PC-3 (cell line): Measurements from ENCODE around the gene KMT2C. TPM values are rescaled to one million over a fixed set of nuclear protein-coding genes. Genes with fewer than 3 reads are reported as not detected.
"Not testable (repeated sequence)": the region's sequence is repeated elsewhere in the genome, so short reads cannot be mapped to it uniquely, and the experiment has no call there.

Experiments
- ATAC-seq: fragments of 200-7000 bp; cut with Tn5 transposase; 2 replicates; pipeline ENCODE4 v1.9.1; 2020; ENCODE audit warnings: mild to moderate bottlenecking, moderate library complexity
- BruUV-seq: library from RNA; stranded (reverse); fragments of 400-500 nt; replicated peaks from 2 replicates; lab custom pipeline; 2021; lab: Mats Ljungman, UMichigan
- CTCF ChIA-PET: fragments of 300-600 bp; sonication (Branson Sonifier 250); formaldehyde crosslinking; loops from one replicate; lab custom pipeline; 2022; ENCODE audit warnings: antibody characterized with exemption; lab: Charles Lee
- POLR2A ChIA-PET: fragments of 300-600 bp; sonication (Branson Sonifier 250); formaldehyde crosslinking; loops from one replicate; lab custom pipeline; 2022; ENCODE audit warnings: antibody characterized with exemption; ENCODE audit not compliant: unreplicated experiment; lab: Charles Lee
- DNase-seq: peaks from one replicate; pipeline ENCODE4 v3.0.0-alpha.2; 2015
- H2AFZ ChIP-seq: fragments of 300-600 bp; sonication (generic); 2 replicates; pipeline ENCODE4 v1.6.0; 2016; ENCODE audit warnings: antibody characterized with exemption, low read length
- H3F3A ChIP-seq: fragments of 300-600 bp; sonication (generic); one replicate; pipeline ENCODE4 v1.6.0; 2017; ENCODE audit warnings: antibody characterized with exemption, low read length, control low read depth, mild to moderate bottlenecking; ENCODE audit not compliant: unreplicated experiment
- H3K27ac ChIP-seq: fragments of 300-600 bp; sonication (generic); 2 replicates; pipeline ENCODE4 v1.5.1; 2016; ENCODE audit warnings: mild to moderate bottlenecking, low read length
- H3K27me3 ChIP-seq: fragments of 300-600 bp; sonication (generic); 2 replicates; pipeline ENCODE4 v1.6.1; 2016; ENCODE audit warnings: low read length, mixed read lengths
- H3K36me3 ChIP-seq: fragments of 300-600 bp; sonication (generic); 2 replicates; pipeline ENCODE4 v1.6.1; 2016; ENCODE audit warnings: low read depth, mixed run types, low read length, mixed read lengths
- H3K4me1 ChIP-seq: fragments of 300-600 bp; sonication (generic); 2 replicates; pipeline ENCODE4 v1.5.1; 2016; ENCODE audit warnings: low read length; ENCODE audit not compliant: insufficient read depth
- H3K4me2 ChIP-seq: fragments of 300-600 bp; sonication (generic); 2 replicates; pipeline ENCODE4 v1.6.0; 2016; ENCODE audit warnings: low read length
- H3K4me3 ChIP-seq: fragments of 300-600 bp; sonication (generic); 2 replicates; pipeline ENCODE4 v1.5.1; 2016; ENCODE audit warnings: mild to moderate bottlenecking, low read length, mixed read lengths
- H3K79me2 ChIP-seq: fragments of 300-600 bp; sonication (generic); 2 replicates; pipeline ENCODE4 v1.6.1; 2017; ENCODE audit warnings: low read length, mixed read lengths
- H3K9ac ChIP-seq: fragments of 300-600 bp; sonication (generic); 2 replicates; pipeline ENCODE4 v1.6.0; 2016; ENCODE audit warnings: mild to moderate bottlenecking, low read length
- H3K9me2 ChIP-seq: fragments of 300-600 bp; sonication (generic); replicated peaks from 2 replicates; pipeline ENCODE4 v1.6.1; 2016; ENCODE audit warnings: mixed run types, low read length, mixed read lengths
- H3K9me3 ChIP-seq: fragments of 300-600 bp; sonication (generic); 2 replicates; pipeline ENCODE4 v1.6.1; 2016; ENCODE audit warnings: low read length, mixed read lengths
- H4K20me1 ChIP-seq: fragments of 300-600 bp; sonication (generic); 2 replicates; pipeline ENCODE4 v1.6.1; 2016; ENCODE audit warnings: low read length, mixed read lengths
- intact Hi-C: fragments of 100-400 bp; cut with micrococcal nuclease; formaldehyde crosslinking; loops from 2 replicates; pipeline ENCODE4 v1.9.0; 2023
- total RNA-seq: library from RNA; depleted of rRNA; stranded (reverse); fragments of >200 nt; gene quantifications from 2 replicates; pipeline ENCODE4 v1.2.3, GENCODE V29; 2014

The KMT2C gene
- total RNA-seq, 1 experiment from 2014 or later, result 15.3 TPM

- intact Hi-C loops, H3K9me2 ChIP-seq, H3K27ac ChIP-seq, DNase-seq, POLR2A ChIA-PET, H4K20me1 ChIP-seq, H3K79me2 ChIP-seq, H3K9ac ChIP-seq, CTCF ChIA-PET, H3K4me3 ChIP-seq, BruUV-seq, ATAC-seq, H3K9me3 ChIP-seq, H3K36me3 ChIP-seq, H3K4me1 ChIP-seq, H3K4me2 ChIP-seq, H3K27me3 ChIP-seq, H2AFZ ChIP-seq, H3F3A ChIP-seq: not testable (repeated sequence)
Observed at GRCh38 chr7:152266859-152267258, 168.9 kb downstream of the KMT2C start.

GRCh38 chr7:152264915-152265314, 170.9 kb downstream of the KMT2C start:
- H4K20me1 ChIP-seq, H3F3A ChIP-seq, DNase-seq, H3K4me1 ChIP-seq, BruUV-seq, CTCF ChIA-PET, H3K4me2 ChIP-seq, H3K27me3 ChIP-seq, H3K27ac ChIP-seq, intact Hi-C loops, H3K9ac ChIP-seq, ATAC-seq, POLR2A ChIA-PET, H3K36me3 ChIP-seq, H3K9me2 ChIP-seq, H2AFZ ChIP-seq, H3K4me3 ChIP-seq, H3K79me2 ChIP-seq, H3K9me3 ChIP-seq: not testable (repeated sequence)

- H3K4me2 ChIP-seq, H3K79me2 ChIP-seq, H3F3A ChIP-seq, H3K27me3 ChIP-seq, H3K27ac ChIP-seq, H4K20me1 ChIP-seq, intact Hi-C loops, H3K9me2 ChIP-seq, CTCF ChIA-PET, DNase-seq, BruUV-seq, ATAC-seq, H2AFZ ChIP-seq, H3K4me3 ChIP-seq, H3K36me3 ChIP-seq, H3K9me3 ChIP-seq, POLR2A ChIA-PET, H3K9ac ChIP-seq: not testable (repeated sequence)
- H3K4me1 ChIP-seq, result peaks cover 14% of the 10 kb centered on the region
Observed at GRCh38 chr7:152262146-152262545, 173.7 kb downstream of the KMT2C start.

- Histone ChIP-seq H3K27ac (0 out of 2 replicates have a peak overlapping the region, but pooled peaks have one; percentile 11), H3K4me1 (peaks cover 14% of the 10 kb centered on the region), H3K4me2 (0 out of 2 replicates have a peak overlapping the region, but pooled peaks have one; percentile 39)
- H2AFZ ChIP-seq, CTCF ChIA-PET, H3K79me2 ChIP-seq, H3K9ac ChIP-seq, H3K4me3 ChIP-seq, H3K27me3 ChIP-seq, intact Hi-C loops, BruUV-seq, H3F3A ChIP-seq, H3K9me2 ChIP-seq, H3K9me3 ChIP-seq, H4K20me1 ChIP-seq, POLR2A ChIA-PET, H3K36me3 ChIP-seq: not testable (repeated sequence)
- DNase-seq, result peak; percentile 58
- ATAC-seq, result peak; percentile 97
Observed at GRCh38 chr7:152259645-152260044, 176.2 kb downstream of the KMT2C start.

- H3K9me3 ChIP-seq, POLR2A ChIA-PET, H3K9ac ChIP-seq, H3K4me2 ChIP-seq, H3K36me3 ChIP-seq, H3K79me2 ChIP-seq, DNase-seq, H3K4me3 ChIP-seq, H3K27me3 ChIP-seq, H3K4me1 ChIP-seq, ATAC-seq, H2AFZ ChIP-seq, H3K27ac ChIP-seq, H4K20me1 ChIP-seq, H3K9me2 ChIP-seq, intact Hi-C loops, CTCF ChIA-PET, H3F3A ChIP-seq: not testable (repeated sequence)
- BruUV-seq, result TSS peak; percentile 18
Observed at GRCh38 chr7:152247851-152248250, 188.0 kb downstream of the KMT2C start.

- H3K4me1 ChIP-seq, H3K4me3 ChIP-seq, H3K27ac ChIP-seq, H4K20me1 ChIP-seq, H3F3A ChIP-seq, H3K9ac ChIP-seq, BruUV-seq, H3K27me3 ChIP-seq, H2AFZ ChIP-seq, H3K9me3 ChIP-seq, CTCF ChIA-PET, DNase-seq, H3K79me2 ChIP-seq, H3K4me2 ChIP-seq, ATAC-seq, H3K36me3 ChIP-seq, POLR2A ChIA-PET, intact Hi-C loops, H3K9me2 ChIP-seq: not testable (repeated sequence)
Observed at GRCh38 chr7:152245417-152245816, 190.4 kb downstream of the KMT2C start.

GRCh38 chr7:152243464-152243863, 192.3 kb downstream of the KMT2C start:
- CTCF ChIA-PET, BruUV-seq: not testable (repeated sequence)

More at GRCh38 chr7:152243464-152243863, 192.3 kb downstream of the KMT2C start:
- H3K9me3 ChIP-seq, H3K9me2 ChIP-seq, H3K4me1 ChIP-seq, H3K79me2 ChIP-seq, H3K27ac ChIP-seq, H3K4me3 ChIP-seq, DNase-seq, H3K9ac ChIP-seq, H3K4me2 ChIP-seq, ATAC-seq, H3F3A ChIP-seq, H3K27me3 ChIP-seq, H4K20me1 ChIP-seq, H2AFZ ChIP-seq, intact Hi-C loops, H3K36me3 ChIP-seq, POLR2A ChIA-PET: not testable (repeated sequence)
